ENCODE measurements around the gene ALK. TPM values are rescaled to one million over a fixed set of nuclear protein-coding genes. Genes with fewer than 3 reads are reported as not detected.

The ALK gene
- total RNA-seq, 1 donor from 2014 or later: 0.14 TPM

DNA sequence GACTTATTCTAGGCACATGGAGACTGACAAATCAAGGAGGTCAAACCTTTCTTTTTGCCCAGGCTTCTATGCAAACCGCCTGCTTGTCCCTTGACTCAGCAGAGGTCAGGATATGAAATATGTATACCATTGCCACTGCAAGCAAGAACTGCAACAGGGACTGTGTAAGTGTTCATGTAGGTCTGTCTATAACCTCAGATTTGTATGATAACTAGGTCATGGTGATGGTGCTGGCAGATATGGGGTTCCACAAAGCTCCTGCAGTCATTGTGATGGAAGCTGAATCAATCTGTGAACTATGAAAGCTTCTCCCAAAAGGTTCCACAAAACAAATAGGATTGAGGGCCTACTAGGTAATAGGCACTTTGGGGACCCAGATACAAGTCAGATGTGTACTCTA is 489.9 kb downstream of the ALK start:
- DNase-seq: no peak
- H3K27me3 ChIP-seq (ENCODE audit: low read depth): no peaks in the 10 kb centered on the region
- intact Hi-C loops (cut with micrococcal nuclease): no loop called here
- H3K9me3 ChIP-seq (replicated peaks): no peaks in the 10 kb centered on the region
- H3K36me3 ChIP-seq: no peaks in the 10 kb centered on the region
- H3K4me3 ChIP-seq: no peak overlapping the region
- peaks cover 12% of the 10 kb centered on the region for H3K4me1 ChIP-seq
- H3K27ac ChIP-seq (replicated peaks): no peak overlapping the region
- TF ChIP-seq, protein P1, sequence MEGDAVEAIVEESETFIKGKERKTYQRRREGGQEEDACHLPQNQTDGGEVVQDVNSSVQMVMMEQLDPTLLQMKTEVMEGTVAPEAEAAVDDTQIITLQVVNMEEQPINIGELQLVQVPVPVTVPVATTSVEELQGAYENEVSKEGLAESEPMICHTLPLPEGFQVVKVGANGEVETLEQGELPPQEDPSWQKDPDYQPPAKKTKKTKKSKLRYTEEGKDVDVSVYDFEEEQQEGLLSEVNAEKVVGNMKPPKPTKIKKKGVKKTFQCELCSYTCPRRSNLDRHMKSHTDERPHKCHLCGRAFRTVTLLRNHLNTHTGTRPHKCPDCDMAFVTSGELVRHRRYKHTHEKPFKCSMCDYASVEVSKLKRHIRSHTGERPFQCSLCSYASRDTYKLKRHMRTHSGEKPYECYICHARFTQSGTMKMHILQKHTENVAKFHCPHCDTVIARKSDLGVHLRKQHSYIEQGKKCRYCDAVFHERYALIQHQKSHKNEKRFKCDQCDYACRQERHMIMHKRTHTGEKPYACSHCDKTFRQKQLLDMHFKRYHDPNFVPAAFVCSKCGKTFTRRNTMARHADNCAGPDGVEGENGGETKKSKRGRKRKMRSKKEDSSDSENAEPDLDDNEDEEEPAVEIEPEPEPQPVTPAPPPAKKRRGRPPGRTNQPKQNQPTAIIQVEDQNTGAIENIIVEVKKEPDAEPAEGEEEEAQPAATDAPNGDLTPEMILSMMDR (IDR thresholded peaks at IDR 0.05; ENCODE audit: borderline replicate concordance): no peak

DNA sequence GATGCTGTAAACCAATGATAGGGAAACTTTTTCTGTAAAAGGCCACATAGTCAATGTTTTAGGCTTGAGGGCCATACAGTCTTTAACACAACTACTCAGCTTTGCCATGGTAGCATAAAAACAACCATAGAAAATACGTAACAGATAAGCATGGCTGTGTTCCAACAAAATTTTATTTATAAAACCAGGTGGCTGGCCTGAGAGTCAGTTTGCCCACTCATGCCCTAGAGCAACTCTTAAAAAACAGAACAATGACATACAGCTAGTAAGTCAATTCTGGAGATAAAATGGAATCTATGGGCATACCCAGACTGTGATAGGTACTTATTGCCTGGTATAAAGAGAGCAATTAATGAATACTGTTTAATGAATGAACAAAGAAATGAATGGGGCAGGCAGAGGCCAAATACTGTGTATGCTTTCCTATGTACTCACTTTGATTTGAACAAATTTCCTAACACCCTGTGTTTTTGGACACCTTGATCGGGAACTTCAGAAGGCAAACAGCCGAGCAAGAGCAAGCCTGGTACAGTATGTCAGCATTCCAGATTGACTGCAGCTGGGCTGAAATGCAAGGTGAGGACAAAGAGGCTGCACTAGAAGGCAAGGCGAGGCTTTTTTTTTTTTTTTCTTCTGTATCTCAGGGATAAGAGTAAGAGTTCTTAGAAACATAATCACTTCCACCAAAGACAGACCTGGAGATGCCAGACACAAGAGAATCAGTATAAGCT is 490.8 kb downstream of the ALK start:
- H3K36me3 ChIP-seq: no peaks in the 10 kb centered on the region
- TF ChIP-seq, protein P1 (IDR thresholded peaks at IDR 0.05; ENCODE audit: borderline replicate concordance): no peak
- H3K27me3 ChIP-seq (ENCODE audit: low read depth): no peaks in the 10 kb centered on the region
- no peak overlapping the region for H3K4me3 ChIP-seq
- peaks cover 12% of the 10 kb centered on the region for H3K4me1 ChIP-seq
- no peak overlapping the region for H3K27ac ChIP-seq (replicated peaks)
- H3K9me3 ChIP-seq (replicated peaks): no peaks in the 10 kb centered on the region
- DNase-seq: no peak
- intact Hi-C loops (cut with micrococcal nuclease): no loop called here

DNA sequence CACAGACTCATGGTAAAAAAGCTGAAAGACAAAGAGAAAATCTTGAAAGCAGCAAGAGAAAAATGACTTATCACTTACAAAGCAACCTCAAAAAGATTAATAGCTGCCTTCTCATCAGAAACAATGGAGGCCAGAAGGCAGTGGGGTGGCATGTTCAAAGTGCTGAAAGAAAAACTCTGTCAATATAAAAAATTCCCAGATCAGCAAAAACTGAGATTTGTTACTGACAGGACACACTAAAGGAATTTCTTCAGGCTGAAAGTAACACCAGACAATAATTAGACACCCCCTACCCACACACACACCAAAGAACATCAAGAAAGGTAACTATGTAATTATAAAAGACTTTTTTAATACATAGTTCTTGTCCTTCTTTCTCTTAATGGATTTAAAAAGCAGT is 495.0 kb downstream of the ALK start:
- intact Hi-C loops (cut with micrococcal nuclease): no loop called here
- H3K4me3 ChIP-seq: no peak overlapping the region

DNA sequence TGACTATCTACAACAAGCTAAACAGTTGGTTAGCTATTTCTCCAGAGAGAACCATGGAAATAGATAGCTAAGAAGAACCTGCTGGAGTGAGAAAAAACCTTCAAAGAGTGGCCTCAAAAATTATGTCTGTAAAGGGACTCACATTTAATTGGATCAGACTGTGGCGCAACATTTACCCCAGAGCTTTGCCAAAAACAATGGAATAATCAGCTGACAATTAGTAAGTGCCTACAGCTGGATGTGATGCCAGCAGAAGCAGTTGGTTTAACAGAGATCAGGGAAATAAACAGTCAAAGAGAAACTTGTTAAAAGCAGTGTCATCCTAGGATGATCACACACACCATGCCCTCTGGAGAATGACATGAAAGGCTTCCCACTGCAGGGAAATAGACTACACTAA is 495.5 kb downstream of the ALK start:
- Histone ChIP-seq H3K4me1 (peaks cover 19% of the 10 kb centered on the region), H3K27ac (replicated peaks) (no peak overlapping the region), H3K9me3 (replicated peaks) (no peaks in the 10 kb centered on the region), H3K36me3 (no peaks in the 10 kb centered on the region), H3K27me3 (ENCODE audit: low read depth) (no peaks in the 10 kb centered on the region), H3K4me3 (no peak overlapping the region)
- no peak for DNase-seq
- intact Hi-C loops (cut with micrococcal nuclease): no loop called here
- TF ChIP-seq, protein P1 (IDR thresholded peaks at IDR 0.05; ENCODE audit: borderline replicate concordance): no peak

More for the DNA sequence above, 495.0 kb downstream of the ALK start:
- Histone ChIP-seq H3K27ac (replicated peaks) (no peak overlapping the region), H3K27me3 (ENCODE audit: low read depth) (no peaks in the 10 kb centered on the region), H3K36me3 (no peaks in the 10 kb centered on the region), H3K4me1 (peaks cover 18% of the 10 kb centered on the region), H3K9me3 (replicated peaks) (no peaks in the 10 kb centered on the region)
- no peak for DNase-seq
- TF ChIP-seq, protein P1 (IDR thresholded peaks at IDR 0.05; ENCODE audit: borderline replicate concordance): no peak

DNA sequence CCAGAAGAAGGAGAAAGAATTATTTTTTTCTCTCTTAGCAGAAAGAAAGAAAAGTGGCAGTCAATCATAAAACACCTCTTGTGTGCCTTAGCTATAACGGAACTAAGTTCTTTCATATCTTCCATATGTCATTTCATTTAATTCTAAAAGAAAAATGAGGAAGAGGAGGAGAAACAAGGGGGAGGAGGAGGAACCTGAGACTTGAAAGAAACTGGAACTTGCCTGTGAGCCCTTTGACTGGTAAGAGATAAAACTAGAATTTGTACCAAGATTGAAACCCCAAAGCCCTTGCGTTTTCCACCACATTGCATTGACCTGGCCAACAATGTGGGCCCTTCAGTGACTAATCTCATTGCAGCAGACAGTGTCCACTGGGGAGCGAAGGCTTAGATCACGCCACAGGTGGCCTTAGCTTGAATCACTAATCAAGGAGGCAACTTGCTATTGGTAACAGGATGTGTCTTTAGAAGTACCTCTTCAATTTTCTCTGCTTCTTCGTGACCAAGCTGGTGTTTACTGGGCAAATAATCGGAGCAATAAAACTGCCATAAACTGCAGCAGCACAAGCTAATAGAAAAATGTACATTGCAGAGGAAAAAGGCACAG is 498.2 kb downstream of the ALK start:
- TF ChIP-seq, protein P1 (IDR thresholded peaks at IDR 0.05; ENCODE audit: borderline replicate concordance): no peak
- no peak overlapping the region for H3K27ac ChIP-seq (replicated peaks)
- H3K27me3 ChIP-seq (ENCODE audit: low read depth): peaks cover 4% of the 10 kb centered on the region
- peaks cover 11% of the 10 kb centered on the region for H3K4me1 ChIP-seq
- intact Hi-C loops (cut with micrococcal nuclease): no loop called here
- H3K9me3 ChIP-seq (replicated peaks): no peaks in the 10 kb centered on the region
- no peaks in the 10 kb centered on the region for H3K36me3 ChIP-seq
- H3K4me3 ChIP-seq: no peak overlapping the region
- no peak for DNase-seq

All from left ventricle myocardium inferior (tissue), 1 donor.